Adrenal gland (tissue), 12 donors: ENCODE measurements around the gene PEX1. TPM values are rescaled to one million over a fixed set of nuclear protein-coding genes. Genes with fewer than 3 reads are reported as not detected.

Source experiments
- DNase-seq, 7 donors: peaks; one replicate each; pipeline ENCODE4 v3.0.0-alpha.2; 2019 to 2020
- H3K27ac ChIP-seq, 5 donors: fragments of 200-600 bp; sonication (generic) in 4 of 5; 1 replicate in 3 of 5; 2 replicates in 2 of 5; pipeline versions ENCODE4 v1.5.1 to v1.8.0; 2016 to 2020; ENCODE audit warnings: mild to moderate bottlenecking in 1 of 5
- H3K27me3 ChIP-seq: fragments of 200-600 bp; 2 replicates; pipeline ENCODE4 v1.8.0; 2021
- H3K36me3 ChIP-seq, 2 donors: fragments of 200-600 bp; replicated peaks in 1 of 2; 1 replicate in 1 of 2; 2 replicates in 1 of 2; pipeline versions ENCODE4 v1.5.1 to v1.8.0; 2018 to 2022
- H3K4me1 ChIP-seq, 2 donors: fragments of 200-600 bp; replicated peaks in 1 of 2; 1 replicate in 1 of 2; 2 replicates in 1 of 2; pipeline versions ENCODE4 v1.5.1 to v1.8.0; 2018 to 2021
- H3K4me3 ChIP-seq, 4 donors: fragments of 200-600 bp; sonication (generic) in 3 of 4; one replicate each; pipeline ENCODE4 v1.5.1; 2016 to 2018
- H3K9me3 ChIP-seq, 3 donors: fragments of 200-600 bp; sonication (generic) in 1 of 3; replicated peaks in 1 of 3; 1 replicate in 2 of 3; 2 replicates in 1 of 3; pipeline versions ENCODE4 v1.5.1 to v1.8.0; 2016 to 2021
- POLR2A ChIP-seq, 2 donors: fragments of 450-650 bp; IDR thresholded peaks; one replicate each; pipeline ENCODE4 v1.6.1; 2017; ENCODE audit warnings: antibody characterized with exemption in 2 of 2, mild to moderate bottlenecking in 2 of 2, moderate library complexity in 1 of 2
- WGBS, 4 donors: extraction: QIAGEN DNeasy Blood & Tissue Kit in 2 of 4; methylation state at CpG; one replicate each; pipeline versions ENCODE4 v1.1.5 to v1.1.7; 2013 to 2017; 5-methylcytosine and 5-hydroxymethylcytosine counted together
- intact Hi-C, 2 donors: fragments of 100-400 bp; cut with DNase I; formaldehyde crosslinking; loops; one replicate each; pipeline versions ENCODE4 v1.14.1 to v1.15.0; 2022 to 2023
- polyA plus RNA-seq, 3 donors: library from polyadenylated mRNA; stranded (reverse); fragments of 200-250 nt in 2 of 3; fragments of 350-450 nt in 1 of 3; fragmentation: Illumina TruSeq in 1 of 3; extraction: RNeasy Lipid Tissue Mini Kit (QIAGEN cat#74804) in 1 of 3; gene quantifications; one replicate each; pipeline ENCODE4 v1.2.3, GENCODE V29; 2013 to 2014
- total RNA-seq, 9 donors: library from RNA; depleted of rRNA in 4 of 9; stranded (reverse); fragments of >200 nt in 4 of 9; fragments of 120-200 nt in 1 of 9; fragmentation: NEBNext Ultra II Directional in 1 of 9; extraction: Animal tissue kit (Norgen Biotek cat#: 25700) in 1 of 9; gene quantifications; one replicate each; pipeline versions ENCODE4 v1.1.0 to v1.2.4, GENCODE V29; 2013 to 2023
- TF ChIP-seq, protein P1 (sequence below), 6 experiments: fragments of 450-650 bp in 4 of 6; fragments of 200-600 bp in 2 of 6; sonication (generic) in 1 of 6; IDR thresholded peaks; 1 replicate in 5 of 6; 2 replicates in 1 of 6; pipeline versions ENCODE4 v1.5.1 to v1.8.0; 2016 to 2021; ENCODE audit warnings: antibody characterized with exemption in 6 of 6, mild to moderate bottlenecking in 2 of 6, moderate library complexity in 1 of 6
- donor health status: healthy with polysubstance abuse.
- donor health status: Bipolar disorder and iron deficiency.
- donor health status: DM: yes; HTN: yes; CAD: no.
- donor health status: DM: no; HTN: no; CAD: no.
- donor health status: DM: no; HTN: no; CAD: no.
- donor health status: DM: yes; HTN: yes; CAD: no.

PEX1 gene
- total and polyA plus RNA-seq, 12 donors: 7.4 to 33.2 (median 16.4) TPM

DNA sequence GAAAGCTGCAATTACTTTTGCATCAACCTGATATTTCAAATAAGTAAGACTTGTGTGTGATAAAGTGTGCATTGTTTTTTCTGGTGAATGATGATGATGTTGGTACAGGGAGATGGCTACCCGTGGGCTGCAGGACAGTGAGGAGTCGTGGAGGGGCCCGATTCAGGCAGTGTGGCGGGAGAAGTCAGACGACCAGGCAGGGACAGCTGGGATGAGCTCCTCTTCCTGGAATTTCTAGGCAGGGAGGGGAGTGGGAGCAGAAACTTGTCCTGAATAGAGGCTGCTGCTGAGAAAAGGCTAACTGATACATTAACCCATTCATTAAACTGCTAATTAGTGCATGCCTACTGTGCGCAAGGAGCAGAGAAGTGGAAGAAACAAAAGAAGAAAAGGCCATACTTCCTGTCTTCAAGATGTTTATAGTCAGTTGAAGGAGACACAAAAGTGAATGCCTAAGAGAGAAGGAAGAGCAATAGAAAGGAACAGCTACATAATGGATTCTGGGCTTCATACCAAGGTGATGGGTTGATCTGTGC lies 90.3 kb downstream of the PEX1 start:
- Histone ChIP-seq H3K4me3 (no peak overlapping the region), H3K9me3 (no peaks in the 10 kb centered on the region), H3K4me1 (no peaks in the 10 kb centered on the region), H3K36me3 (no peaks in the 10 kb centered on the region), H3K27me3 (no peaks in the 10 kb centered on the region), H3K27ac (no peak overlapping the region)
- DNase-seq: no peak
- TF ChIP-seq POLR2A (IDR thresholded peaks at IDR 0.05): no peak
- TF ChIP-seq, protein P1, sequence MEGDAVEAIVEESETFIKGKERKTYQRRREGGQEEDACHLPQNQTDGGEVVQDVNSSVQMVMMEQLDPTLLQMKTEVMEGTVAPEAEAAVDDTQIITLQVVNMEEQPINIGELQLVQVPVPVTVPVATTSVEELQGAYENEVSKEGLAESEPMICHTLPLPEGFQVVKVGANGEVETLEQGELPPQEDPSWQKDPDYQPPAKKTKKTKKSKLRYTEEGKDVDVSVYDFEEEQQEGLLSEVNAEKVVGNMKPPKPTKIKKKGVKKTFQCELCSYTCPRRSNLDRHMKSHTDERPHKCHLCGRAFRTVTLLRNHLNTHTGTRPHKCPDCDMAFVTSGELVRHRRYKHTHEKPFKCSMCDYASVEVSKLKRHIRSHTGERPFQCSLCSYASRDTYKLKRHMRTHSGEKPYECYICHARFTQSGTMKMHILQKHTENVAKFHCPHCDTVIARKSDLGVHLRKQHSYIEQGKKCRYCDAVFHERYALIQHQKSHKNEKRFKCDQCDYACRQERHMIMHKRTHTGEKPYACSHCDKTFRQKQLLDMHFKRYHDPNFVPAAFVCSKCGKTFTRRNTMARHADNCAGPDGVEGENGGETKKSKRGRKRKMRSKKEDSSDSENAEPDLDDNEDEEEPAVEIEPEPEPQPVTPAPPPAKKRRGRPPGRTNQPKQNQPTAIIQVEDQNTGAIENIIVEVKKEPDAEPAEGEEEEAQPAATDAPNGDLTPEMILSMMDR (IDR thresholded peaks at IDR 0.05): no peak
- intact Hi-C loops: no loop called here
- 68 to 74% (median 71%) methylated on average over 6 of the region's 6 CpGs for WGBS, 4 donors

Other genes starting within 250 kb of the PEX1 start
- gene GATAD1, start 81.0 kb downstream of the PEX1 start, total RNA-seq: 10 to 100 TPM; 25.0 to 88.0 (median 35.3) TPM
- gene GATAD1, start 81.0 kb downstream of the PEX1 start, polyA plus RNA-seq: 10 to 100 TPM; 30.1 to 41.5 (median 33.9) TPM
- gene ERVW-1, start 50.6 kb downstream of the PEX1 start, total RNA-seq: under 1 TPM in 1 of 9 donors, not detected in 8; 0.06 TPM
- gene ERVW-1, start 50.6 kb downstream of the PEX1 start, polyA plus RNA-seq: not detected
- gene RBM48, start 275 bp upstream of the PEX1 start, total RNA-seq: 10 to 100 TPM in 6 of 9 donors, 1 to 10 TPM in 3; 4.4 to 29.0 (median 11.4) TPM
- 10 to 100 TPM in 1 of 3 donors, 1 to 10 TPM in 2; 6.3 to 18.0 (median 8.5) TPM for gene RBM48, start 275 bp upstream of the PEX1 start, polyA plus RNA-seq
- gene FAM133B, start 61.9 kb upstream of the PEX1 start, total RNA-seq: 10 to 100 TPM in 8 of 9 donors, 1 to 10 TPM in 1; 8.7 to 37.8 (median 17.7) TPM
- gene FAM133B, start 61.9 kb upstream of the PEX1 start, polyA plus RNA-seq: 10 to 100 TPM; 25.8 to 40.1 (median 29.9) TPM